ENCODE measurements around the gene COPS2.

DNA sequence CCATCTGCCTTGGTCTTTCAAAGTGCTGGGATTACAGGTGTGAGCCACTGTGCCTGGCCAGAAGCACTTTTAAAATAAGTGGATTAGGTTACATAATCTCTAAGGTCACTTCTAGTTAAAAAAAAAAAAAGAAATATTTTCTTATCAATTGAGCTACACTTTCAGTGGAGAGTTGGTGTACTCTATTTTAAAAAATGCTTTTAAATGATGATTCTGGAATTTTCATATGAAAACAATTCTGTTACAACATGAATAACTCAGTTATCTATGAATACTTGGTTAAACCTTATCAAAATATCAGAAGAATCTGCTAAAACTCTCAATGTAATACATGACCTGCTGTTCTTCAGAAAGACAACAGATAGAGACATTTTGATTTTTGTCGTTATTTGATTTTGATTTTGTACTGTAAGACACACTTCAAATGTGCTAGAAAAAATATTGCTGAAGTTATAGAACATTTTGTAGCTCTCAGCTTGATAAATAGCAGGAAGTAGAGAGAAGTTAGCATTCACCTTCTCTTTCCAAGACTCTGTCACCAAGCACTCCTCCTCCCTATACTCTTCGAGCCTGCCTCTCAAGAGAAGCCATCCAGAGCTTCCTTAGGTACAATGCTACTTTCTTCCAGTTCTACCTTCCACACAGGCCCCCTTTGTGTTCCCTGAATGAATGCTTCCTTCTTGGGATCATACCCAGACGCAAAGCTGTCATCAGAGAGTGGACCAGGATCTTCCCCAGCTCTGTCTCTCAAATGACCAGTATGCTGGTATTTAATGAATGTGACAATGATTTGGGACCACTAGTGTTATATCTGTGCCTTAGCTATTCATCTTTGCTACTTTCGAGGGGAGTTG lies 61.9 kb downstream of the COPS2 start:
- TF ChIP-seq, protein P1, sequence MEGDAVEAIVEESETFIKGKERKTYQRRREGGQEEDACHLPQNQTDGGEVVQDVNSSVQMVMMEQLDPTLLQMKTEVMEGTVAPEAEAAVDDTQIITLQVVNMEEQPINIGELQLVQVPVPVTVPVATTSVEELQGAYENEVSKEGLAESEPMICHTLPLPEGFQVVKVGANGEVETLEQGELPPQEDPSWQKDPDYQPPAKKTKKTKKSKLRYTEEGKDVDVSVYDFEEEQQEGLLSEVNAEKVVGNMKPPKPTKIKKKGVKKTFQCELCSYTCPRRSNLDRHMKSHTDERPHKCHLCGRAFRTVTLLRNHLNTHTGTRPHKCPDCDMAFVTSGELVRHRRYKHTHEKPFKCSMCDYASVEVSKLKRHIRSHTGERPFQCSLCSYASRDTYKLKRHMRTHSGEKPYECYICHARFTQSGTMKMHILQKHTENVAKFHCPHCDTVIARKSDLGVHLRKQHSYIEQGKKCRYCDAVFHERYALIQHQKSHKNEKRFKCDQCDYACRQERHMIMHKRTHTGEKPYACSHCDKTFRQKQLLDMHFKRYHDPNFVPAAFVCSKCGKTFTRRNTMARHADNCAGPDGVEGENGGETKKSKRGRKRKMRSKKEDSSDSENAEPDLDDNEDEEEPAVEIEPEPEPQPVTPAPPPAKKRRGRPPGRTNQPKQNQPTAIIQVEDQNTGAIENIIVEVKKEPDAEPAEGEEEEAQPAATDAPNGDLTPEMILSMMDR (IDR thresholded peaks at IDR 0.05): no peak
- TF ChIP-seq POLR2A (IDR thresholded peaks at IDR 0.05): no peak
